Panc1 (cell line): ENCODE measurements around the gene BOD1. TPM values are rescaled to one million over a fixed set of nuclear protein-coding genes. Genes with fewer than 3 reads are reported as not detected.

Experiments used
- ATAC-seq: fragments of 200-7000 bp; cut with Tn5 transposase; 2 replicates; pipeline ENCODE4 v1.9.1; 2020; ENCODE audit warnings: mild to moderate bottlenecking, moderate library complexity
- BruUV-seq: library from RNA; stranded (reverse); fragments of 400-500 nt; replicated peaks from 2 replicates; lab custom pipeline; 2021; lab: Mats Ljungman, UMichigan
- CTCF ChIA-PET: fragments of 300-600 bp; sonication (Branson Sonifier 250); formaldehyde crosslinking; loops from one replicate; lab custom pipeline; 2022; ENCODE audit warnings: antibody characterized with exemption; lab: Charles Lee
- POLR2A ChIA-PET: fragments of 300-600 bp; sonication (Branson Sonifier 250); formaldehyde crosslinking; loops from one replicate; lab custom pipeline; 2022; ENCODE audit warnings: antibody characterized with exemption; lab: Charles Lee
- DNase-seq: peaks from one replicate; pipeline ENCODE4 v3.0.0-alpha.2; 2010; ENCODE audit warnings: low read depth, low spot score
- H3K27ac ChIP-seq: 2 replicates; pipeline ENCODE4 v1.5.1; 2011; ENCODE audit warnings: mild to moderate bottlenecking, low read length, inconsistent platforms
- H3K27me3 ChIP-seq: fragments of 200-500 bp; sonication (Bioruptor generic); 2 replicates; pipeline ENCODE4 v1.6.0; 2014; ENCODE audit warnings: low read length, inconsistent platforms; ENCODE audit not compliant: control insufficient read depth, insufficient read depth
- H3K36me3 ChIP-seq: fragments of 200-500 bp; sonication (Bioruptor generic); 2 replicates; pipeline ENCODE4 v1.5.1; 2014; ENCODE audit warnings: inconsistent platforms, mild to moderate bottlenecking, low read length, moderate library complexity; ENCODE audit not compliant: control insufficient read depth, insufficient read depth
- H3K4me1 ChIP-seq: 2 replicates; pipeline ENCODE4 v1.5.1; 2011; ENCODE audit warnings: inconsistent platforms, mild to moderate bottlenecking, low read length, moderate library complexity; ENCODE audit not compliant: control insufficient read depth, insufficient read depth
- H3K4me3 ChIP-seq, 2 experiments: 2 replicates each; pipeline ENCODE4 v1.5.1; 2011 to 2012; ENCODE audit warnings: low read depth in 2 of 2, low read length in 2 of 2, mild to moderate bottlenecking in 2 of 2, inconsistent platforms in 1 of 2, moderate library complexity in 1 of 2
- H3K9me3 ChIP-seq: fragments of 200-500 bp; sonication (Bioruptor generic); 2 replicates; pipeline ENCODE4 v1.5.1; 2014; ENCODE audit warnings: low read depth, mild to moderate bottlenecking, inconsistent platforms, low read length, moderate library complexity; ENCODE audit not compliant: control insufficient read depth, insufficient read depth
- POLR2AphosphoS5 ChIP-seq: IDR thresholded peaks from 2 replicates; pipeline ENCODE4 v1.6.1; 2012; ENCODE audit warnings: mild to moderate bottlenecking, low read depth, low read length, moderate library complexity
- SIN3A ChIP-seq: IDR thresholded peaks from 2 replicates; pipeline ENCODE4 v1.6.1; 2012; ENCODE audit warnings: low read depth, mild to moderate bottlenecking, low read length, moderate library complexity, borderline replicate concordance; ENCODE audit not compliant: insufficient read depth
- TCF7L2 ChIP-seq: IDR thresholded peaks from 2 replicates; pipeline ENCODE4 v1.6.1; 2011; ENCODE audit warnings: mild to moderate bottlenecking, low read depth, low read length, inconsistent platforms
- in situ Hi-C: cut with HindIII; loops from 2 replicates; pipeline ENCODE4 v1.10.0; 2016; ENCODE audit warnings: low sequenced_read_pairs, low pct_unique_long_range_greater_than_20kb
- intact Hi-C: fragments of 100-400 bp; cut with micrococcal nuclease; formaldehyde crosslinking; loops from one replicate; pipeline ENCODE4 v1.10.0; 2022; ENCODE audit not compliant: unreplicated experiment
- total RNA-seq: library from RNA; stranded (reverse); gene quantifications from one replicate; pipeline ENCODE4 v1.2.1, GENCODE V29; 2021; ENCODE audit not compliant: unreplicated experiment
- TF ChIP-seq, protein P1 (sequence below): fragments of 450-650 bp; IDR thresholded peaks from 2 replicates; pipeline ENCODE4 v1.5.1; 2017; ENCODE audit warnings: mild to moderate bottlenecking
- TF ChIP-seq, protein P2 (sequence below), 2 experiments: IDR thresholded peaks; 2 replicates each; pipeline ENCODE4 v1.6.1; 2011 to 2012; ENCODE audit warnings: low read depth in 2 of 2, control low read depth in 1 of 2, low read length in 1 of 2, mild to moderate bottlenecking in 1 of 2, moderate library complexity in 1 of 2; ENCODE audit not compliant: insufficient read depth in 1 of 2

The BOD1 gene
- total RNA-seq, 1 experiment from 2014 or later, result 86.1 TPM

DNA sequence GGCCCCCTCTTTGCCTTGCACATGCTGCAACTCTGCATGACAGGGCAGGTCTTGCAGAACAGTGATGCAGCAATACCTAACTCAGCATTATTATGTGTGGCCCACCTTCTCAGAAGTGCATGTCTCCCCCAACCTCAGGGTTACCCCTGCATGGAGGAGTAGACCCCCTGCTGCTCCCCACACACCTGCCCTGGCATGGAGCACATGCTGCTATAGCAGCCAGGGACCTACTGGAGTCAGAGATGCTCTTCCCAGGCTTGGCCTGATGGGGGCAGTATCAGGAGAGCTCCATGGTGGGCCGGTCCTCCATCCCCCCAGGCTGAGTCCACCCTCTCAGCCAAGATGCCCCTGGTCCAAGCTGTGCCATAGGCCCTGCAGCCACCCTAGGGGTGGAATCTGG, 13.2 kb upstream of the BOD1 start:
- H3K9me3 ChIP-seq, result no peaks in the 10 kb centered on the region
- H3K27me3 ChIP-seq, result no peaks in the 10 kb centered on the region; the same call in 1 of the 2 replicates
- DNase-seq (no peak), ATAC-seq (peak; percentile 55; the same call in 1 of the 2 replicates)
- in situ Hi-C loops (no loop called here), intact Hi-C loops (no loop called here)
- H3K4me3 ChIP-seq, result no peak overlapping the region
- no peaks in the 10 kb centered on the region for H3K36me3 ChIP-seq
- no TSS peak for BruUV-seq
- no peaks in the 10 kb centered on the region for H3K4me1 ChIP-seq
- TF ChIP-seq TCF7L2, result no peak
- TF ChIP-seq, protein P1, sequence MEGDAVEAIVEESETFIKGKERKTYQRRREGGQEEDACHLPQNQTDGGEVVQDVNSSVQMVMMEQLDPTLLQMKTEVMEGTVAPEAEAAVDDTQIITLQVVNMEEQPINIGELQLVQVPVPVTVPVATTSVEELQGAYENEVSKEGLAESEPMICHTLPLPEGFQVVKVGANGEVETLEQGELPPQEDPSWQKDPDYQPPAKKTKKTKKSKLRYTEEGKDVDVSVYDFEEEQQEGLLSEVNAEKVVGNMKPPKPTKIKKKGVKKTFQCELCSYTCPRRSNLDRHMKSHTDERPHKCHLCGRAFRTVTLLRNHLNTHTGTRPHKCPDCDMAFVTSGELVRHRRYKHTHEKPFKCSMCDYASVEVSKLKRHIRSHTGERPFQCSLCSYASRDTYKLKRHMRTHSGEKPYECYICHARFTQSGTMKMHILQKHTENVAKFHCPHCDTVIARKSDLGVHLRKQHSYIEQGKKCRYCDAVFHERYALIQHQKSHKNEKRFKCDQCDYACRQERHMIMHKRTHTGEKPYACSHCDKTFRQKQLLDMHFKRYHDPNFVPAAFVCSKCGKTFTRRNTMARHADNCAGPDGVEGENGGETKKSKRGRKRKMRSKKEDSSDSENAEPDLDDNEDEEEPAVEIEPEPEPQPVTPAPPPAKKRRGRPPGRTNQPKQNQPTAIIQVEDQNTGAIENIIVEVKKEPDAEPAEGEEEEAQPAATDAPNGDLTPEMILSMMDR, result peak; percentile 67
- ChIA-PET POLR2A (interaction anchor here (0.6 kb wide), 1 partner anchor 1325 kb away, joined by 3 read pairs; no protein-coding TSS in a partner anchor), CTCF (interaction anchor here (1.1 kb wide), 1 partner anchor 342 kb away, joined by 8 read pairs; no protein-coding TSS in a partner anchor)
- H3K27ac ChIP-seq, result no peak overlapping the region

DNA sequence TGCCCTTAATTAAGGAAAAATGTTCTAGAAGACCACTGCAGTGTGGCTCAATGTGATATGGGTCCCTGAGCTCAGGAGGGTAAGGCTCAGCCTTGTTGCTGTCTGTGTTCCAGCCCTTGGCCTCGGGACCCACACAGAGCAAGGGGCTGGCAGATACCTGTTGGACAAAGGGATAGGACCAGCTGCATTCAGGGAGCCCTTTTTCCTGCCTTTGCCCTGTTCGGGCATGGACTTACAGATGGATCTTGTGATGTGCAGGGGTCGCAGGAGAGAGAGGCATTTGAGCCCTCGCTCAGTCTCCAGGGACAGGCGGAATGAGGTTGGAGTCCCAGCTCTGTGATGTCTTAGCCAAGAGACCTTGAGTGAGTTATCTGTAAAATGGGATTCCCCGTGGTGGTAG, 12.1 kb upstream of the BOD1 start:
- no peaks in the 10 kb centered on the region; the same call in 1 of the 2 replicates for H3K27me3 ChIP-seq
- H3K9me3 ChIP-seq, result no peaks in the 10 kb centered on the region
- in situ Hi-C loops, result no loop called here
- no peak for ATAC-seq
- H3K36me3 ChIP-seq, result no peaks in the 10 kb centered on the region
- no peak overlapping the region for H3K4me3 ChIP-seq
- intact Hi-C loops, result no loop called here
- DNase-seq, result no peak
- no peak for TF ChIP-seq SIN3A
- no peak for TF ChIP-seq TCF7L2
- no peak for TF ChIP-seq POLR2AphosphoS5
- TF ChIP-seq, protein P2, sequence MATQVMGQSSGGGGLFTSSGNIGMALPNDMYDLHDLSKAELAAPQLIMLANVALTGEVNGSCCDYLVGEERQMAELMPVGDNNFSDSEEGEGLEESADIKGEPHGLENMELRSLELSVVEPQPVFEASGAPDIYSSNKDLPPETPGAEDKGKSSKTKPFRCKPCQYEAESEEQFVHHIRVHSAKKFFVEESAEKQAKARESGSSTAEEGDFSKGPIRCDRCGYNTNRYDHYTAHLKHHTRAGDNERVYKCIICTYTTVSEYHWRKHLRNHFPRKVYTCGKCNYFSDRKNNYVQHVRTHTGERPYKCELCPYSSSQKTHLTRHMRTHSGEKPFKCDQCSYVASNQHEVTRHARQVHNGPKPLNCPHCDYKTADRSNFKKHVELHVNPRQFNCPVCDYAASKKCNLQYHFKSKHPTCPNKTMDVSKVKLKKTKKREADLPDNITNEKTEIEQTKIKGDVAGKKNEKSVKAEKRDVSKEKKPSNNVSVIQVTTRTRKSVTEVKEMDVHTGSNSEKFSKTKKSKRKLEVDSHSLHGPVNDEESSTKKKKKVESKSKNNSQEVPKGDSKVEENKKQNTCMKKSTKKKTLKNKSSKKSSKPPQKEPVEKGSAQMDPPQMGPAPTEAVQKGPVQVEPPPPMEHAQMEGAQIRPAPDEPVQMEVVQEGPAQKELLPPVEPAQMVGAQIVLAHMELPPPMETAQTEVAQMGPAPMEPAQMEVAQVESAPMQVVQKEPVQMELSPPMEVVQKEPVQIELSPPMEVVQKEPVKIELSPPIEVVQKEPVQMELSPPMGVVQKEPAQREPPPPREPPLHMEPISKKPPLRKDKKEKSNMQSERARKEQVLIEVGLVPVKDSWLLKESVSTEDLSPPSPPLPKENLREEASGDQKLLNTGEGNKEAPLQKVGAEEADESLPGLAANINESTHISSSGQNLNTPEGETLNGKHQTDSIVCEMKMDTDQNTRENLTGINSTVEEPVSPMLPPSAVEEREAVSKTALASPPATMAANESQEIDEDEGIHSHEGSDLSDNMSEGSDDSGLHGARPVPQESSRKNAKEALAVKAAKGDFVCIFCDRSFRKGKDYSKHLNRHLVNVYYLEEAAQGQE (IDR thresholded peaks at IDR 0.05; ENCODE audit: insufficient read depth in 1 of 2, low read depth in 2 of 2, low read length in 1 of 2), result no peak
- TF ChIP-seq, protein P1, result no peak
- H3K27ac ChIP-seq, result no peak overlapping the region
- BruUV-seq, result no TSS peak
- CTCF ChIA-PET, result no interaction called here
- POLR2A ChIA-PET, result no interaction called here
- no peaks in the 10 kb centered on the region for H3K4me1 ChIP-seq
